NCI-H345 treated with DMSO at 0.1 percent for 48 hours (cell line): ENCODE data around the gene EXOC3L2.
"Not testable (repeated sequence)": the region's sequence is repeated elsewhere in the genome, so short reads cannot be mapped to it uniquely, and the experiment has no call there.

ENCODE experiments used
- DNase-seq: peaks from one replicate; lab custom pipeline; 2025; ENCODE audit not compliant: unreplicated experiment; lab: John Stamatoyannopoulos, UW

Gene EXOC3L2

DNA sequence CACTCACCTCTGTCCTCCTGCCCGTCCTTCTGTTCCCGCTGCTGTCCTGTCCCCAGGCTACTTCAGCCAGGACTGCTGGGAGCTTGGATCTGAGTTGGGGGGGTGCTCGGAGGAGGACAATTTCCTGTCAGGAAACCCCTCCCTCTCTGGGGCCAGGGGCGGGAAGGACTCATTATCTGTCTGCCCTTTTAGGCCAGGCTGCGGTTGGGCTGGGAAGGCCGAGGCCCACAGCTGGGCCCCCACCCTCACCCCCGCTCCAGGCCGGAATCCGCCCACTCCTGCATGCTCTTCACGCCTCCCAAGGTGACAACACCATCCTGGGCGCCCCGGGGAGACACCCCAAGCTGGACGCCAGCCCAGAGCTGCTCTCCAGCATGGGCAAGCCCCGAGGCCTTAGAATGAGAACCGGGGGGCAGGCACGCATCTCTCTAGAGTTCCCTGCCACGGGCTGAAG is at the start of gene EXOC3L2:
Gene EXOC3L2 (minus strand): TSS at position 74 of the 454 bp plus-strand sequence. CDS start 6,362 bp downstream, outside the sequence.
- DNase-seq = no peak

DNA sequence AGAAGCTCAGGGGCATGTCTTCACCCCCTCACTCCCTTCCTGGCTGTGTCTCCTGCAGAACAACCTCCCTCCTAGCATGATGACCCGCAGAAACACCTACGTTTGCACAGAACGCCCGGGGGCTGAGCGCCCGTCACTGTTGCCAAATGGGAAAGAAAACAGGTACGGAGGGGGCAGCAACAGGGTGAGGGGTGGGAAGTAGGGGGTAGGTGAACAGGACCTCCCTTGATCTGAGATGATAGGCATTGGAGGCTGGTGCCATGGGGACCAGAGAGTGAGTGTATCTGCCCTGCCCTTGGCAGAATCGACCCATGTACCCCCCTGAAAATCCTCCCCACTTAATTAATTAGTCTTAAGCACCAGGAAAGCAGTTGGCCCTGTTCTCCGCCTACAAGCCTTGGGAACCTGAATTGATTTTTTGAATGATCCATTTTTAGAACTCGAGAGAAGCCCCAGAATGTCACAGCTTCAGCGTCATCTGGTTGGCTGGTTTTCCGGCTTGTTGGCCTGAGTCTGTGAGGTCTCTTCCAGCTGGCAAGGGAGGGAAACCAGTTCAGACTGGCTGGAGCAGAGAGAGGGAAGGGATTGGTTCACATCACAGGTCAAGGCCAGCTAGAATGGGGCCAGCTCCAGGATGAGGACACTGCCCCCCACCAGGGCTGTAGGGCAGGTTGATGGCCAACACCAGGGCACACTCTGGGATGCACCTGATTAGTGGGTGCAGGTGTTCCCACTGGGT is 49.3 kb upstream of the EXOC3L2 start:
- no peak for DNase-seq

DNA sequence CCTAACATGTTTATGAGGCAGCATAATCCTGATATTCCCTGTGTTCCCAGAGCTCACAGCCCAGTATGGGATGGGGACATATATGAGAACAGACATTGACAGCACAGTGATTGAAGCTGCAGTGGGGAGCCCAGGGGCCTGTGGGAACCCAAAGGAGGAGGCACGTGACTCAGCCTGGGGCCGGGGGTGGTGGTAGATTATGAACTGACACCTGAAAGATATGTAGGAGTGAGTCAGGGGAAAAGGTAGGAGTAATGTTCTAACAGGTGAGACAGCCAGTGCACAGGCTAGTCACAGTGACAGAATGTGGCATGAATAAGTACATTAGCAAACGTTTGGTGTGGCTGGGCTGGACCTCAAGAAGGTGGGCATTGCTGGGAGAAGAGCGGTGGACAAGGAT is 48.5 kb upstream of the EXOC3L2 start:
- no peak for DNase-seq

DNA sequence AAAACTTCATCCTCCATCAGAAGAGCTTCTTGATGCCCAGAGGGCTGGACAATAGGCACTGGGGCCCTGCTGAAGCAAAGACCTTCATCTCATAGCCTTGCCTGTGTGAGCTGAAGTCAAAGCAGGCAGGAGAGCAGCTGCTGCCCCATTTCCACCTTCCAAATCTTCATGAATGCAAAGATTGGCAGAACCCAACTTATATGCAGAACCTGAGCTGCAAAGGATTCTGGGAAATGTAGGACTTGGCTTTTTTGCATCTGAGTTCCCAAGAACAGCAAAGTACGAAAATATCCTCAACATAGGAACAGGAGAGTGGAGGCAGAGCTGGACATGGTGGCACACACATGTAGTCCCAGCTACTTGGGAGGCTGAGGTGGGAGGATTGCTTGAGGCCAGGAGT is 46.6 kb upstream of the EXOC3L2 start:
- no peak for DNase-seq

DNA sequence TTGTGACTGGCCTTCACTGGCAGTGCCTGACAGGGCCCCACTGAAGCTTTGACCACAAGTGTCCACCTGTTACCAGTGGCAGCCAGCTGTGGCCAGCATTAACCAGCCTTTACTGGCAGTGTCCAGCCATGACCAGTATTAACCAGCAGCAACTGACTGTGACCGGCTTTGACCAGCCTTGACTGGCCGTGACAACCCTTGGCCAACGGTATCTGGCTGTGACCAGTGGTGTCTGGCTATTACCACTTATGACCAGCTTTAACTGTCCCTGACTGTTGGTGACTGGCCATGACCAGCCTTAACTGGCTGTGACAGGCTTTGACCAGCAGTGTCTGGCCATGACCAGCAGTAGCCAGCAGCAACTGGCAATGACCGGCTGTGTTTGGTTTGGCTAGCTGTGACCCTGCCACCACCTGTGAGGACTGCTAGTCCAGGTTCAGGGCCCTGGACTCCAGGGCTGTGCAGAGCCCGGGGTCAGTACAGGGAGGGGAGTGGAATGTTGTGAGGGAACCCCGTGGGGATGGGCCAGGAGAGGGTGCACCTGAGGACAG is 45.2 kb upstream of the EXOC3L2 start:
- DNase-seq = no peak

DNA sequence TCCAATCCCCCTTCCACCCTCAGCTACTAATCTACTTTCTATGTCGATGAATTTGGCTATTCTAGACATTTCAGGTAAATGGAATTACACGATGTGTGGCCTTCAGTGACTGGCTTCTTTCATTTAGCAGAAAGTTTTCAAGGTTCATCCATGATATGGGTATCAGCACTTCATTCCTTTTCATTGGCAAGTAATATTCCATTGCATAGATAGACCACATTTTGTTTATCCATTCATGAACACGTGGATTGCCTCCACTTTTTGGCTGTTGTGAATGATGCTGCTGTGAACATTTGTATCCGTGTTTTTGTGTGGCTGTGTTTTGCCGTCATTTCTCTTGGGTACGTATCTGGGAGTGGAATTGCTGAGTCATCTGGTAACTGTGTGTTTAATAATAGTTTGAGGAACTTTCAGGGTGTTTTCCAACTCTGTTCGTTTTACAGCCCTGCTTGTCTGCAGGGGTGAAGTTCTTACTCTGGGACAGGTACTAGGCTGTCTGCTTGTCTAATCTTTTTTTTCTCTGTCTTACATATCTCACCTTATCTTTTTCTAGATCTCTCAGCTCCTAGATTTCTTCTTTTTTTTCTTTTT is 38.3 kb upstream of the EXOC3L2 start:
- no peak for DNase-seq

DNA sequence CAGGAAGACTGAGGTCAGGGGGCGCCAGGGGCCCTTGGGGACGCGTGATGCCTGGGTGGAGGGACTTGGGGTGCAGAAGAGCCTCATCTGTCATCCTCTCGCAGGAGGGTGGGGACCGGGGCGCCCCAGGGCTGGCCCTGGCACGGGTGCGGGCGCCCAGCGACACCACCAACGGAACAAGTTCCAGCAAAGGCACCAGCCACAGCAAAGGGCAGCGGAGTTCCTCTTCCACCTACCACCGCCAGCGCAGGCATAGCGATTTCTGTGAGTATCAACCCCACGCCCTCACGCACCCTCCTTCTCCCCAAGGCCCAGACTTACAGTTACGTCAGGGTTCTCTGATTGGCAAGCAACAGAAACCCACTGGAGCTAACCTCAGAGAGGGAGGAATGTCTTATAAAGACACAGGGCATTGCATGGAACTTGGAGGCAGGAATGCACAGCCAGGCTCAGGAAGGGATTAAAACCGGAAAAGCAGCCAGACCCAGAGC is 35.3 kb upstream of the EXOC3L2 start:
- no peak for DNase-seq

DNA sequence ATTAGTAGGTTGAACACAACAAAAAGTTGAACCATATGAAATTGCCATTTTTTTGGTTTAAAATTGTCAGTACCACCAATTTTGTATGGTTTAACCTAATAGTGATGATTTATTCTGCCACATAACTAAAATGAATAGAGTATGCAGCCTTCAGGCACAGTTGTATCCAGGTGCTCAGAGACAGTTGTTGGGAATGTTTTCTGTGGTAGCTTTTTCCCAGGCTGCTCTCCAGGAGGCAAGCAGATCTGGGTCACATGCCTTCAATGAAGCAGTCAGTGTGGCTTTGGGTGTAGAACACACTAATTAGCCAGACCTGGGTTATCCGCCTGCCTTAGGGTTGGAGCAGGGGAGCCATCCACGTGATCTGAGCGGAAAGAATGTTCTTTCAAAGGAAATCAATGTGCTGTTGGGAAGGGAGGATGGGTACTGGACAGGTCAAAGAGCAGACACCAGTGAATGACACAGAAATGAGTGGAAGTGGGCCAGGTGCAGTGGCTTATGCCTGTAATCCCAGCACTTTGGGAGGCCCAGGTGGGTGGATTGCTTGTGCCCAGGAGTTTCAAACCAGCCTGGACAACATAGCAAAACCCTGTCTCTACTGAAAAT is 34.5 kb upstream of the EXOC3L2 start:
- no peak for DNase-seq

DNA sequence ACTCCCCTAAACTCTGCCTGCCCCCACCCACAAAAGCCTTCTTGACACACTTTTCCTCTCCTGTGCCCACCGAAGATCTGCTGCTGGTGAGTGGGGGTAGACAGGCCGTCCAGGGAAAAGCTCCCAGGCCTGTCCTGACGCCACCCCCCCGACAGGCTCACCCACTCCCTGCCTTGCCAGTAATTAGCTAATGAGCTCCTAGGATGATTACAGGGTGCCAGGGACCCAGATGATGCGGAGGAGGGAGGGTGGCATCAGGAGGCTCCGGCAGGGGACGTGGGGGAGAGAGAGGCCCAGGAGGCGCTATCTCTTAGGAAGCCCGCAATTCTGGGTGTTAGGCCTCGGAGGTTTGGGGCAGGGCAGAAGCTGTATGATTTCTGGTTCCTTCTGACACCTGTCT is 32.9 kb upstream of the EXOC3L2 start:
- DNase-seq = no peak

DNA sequence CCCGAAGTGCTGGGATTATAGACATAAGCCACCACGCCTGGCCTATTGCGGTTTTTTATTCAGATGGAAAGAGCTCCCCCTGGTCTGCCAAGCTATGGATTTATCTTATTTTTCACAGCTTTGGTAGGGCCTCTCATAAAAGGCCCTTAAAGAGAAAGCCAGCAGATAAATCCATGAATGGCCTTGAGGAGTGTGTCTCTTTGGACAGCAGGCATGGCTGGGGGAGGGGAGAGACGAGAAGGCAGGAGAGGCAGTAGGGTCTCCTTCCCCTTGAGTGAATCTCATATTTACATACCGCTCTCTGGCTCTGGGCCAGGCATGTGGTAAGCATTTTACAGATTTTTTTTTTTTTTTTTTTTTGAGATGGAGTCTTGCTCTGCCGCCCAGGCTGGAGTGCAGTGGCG is 31.1 kb upstream of the EXOC3L2 start:
- DNase-seq = peak; percentile 28

DNA sequence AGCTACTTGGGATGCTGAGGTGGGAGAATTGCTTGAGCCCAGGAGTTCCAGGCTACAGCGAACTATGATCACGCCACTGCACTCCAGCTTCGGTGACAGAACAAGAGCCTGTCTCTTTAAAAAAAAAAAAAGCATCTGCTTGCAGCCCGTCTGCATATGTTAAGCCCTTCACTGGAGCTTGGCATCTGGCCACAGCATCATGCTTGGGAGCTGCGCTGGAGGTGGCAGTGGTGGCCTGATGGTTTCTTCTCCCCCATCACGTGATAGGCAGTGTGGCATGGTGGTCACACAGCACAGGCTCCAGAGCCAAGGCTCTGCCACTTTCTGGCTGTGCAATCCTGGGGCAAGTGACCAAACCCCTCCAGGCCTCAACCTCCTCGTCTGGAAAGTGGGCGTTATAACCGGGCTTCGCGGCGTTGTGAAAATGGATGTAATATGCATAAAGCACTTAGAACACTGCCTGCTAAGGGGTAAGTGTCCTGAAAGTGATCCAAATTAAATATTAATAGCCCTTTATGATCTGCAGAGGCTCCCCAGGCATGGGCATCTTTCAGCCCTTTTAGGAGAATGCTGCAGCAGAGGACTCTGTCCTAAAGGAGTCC is 30.3 kb upstream of the EXOC3L2 start:
- peak; percentile 46 for DNase-seq

DNA sequence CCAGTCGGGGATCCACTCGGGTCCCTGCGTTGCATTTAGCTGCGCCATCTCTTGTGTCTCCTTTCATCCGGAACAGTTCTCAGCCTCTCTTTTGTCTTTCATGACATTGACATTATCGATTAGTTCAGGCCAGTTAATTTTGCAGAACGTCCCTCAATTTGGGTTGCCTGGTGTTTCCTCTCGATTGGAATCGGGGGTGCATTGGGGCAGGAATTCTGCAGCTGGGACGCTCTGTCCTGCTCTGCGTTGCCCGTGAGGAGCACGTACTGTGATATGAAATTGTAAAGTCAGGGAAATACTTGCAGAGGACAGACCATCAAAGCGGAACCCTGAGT is 28.3 kb upstream of the EXOC3L2 start:
- DNase-seq = no peak

DNA sequence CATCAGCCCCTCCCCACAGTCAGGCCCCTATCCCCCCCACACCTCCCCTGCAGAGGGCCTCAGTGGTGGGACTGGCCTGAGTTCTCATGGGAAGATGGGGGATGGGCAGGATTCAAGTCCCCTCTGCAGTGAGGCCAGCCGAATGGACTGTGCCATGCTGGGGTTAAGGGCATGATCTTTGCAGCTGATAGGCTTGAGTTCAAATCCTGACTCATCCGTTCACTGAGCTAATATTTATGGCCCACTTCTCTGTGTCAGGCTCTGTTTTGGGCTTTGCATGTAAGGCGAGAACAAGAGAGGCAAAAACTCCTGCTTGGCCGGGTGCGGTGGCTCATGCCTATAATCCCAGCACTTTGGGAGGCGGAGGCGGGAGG is 26.5 kb upstream of the EXOC3L2 start:
- DNase-seq = no peak

DNA sequence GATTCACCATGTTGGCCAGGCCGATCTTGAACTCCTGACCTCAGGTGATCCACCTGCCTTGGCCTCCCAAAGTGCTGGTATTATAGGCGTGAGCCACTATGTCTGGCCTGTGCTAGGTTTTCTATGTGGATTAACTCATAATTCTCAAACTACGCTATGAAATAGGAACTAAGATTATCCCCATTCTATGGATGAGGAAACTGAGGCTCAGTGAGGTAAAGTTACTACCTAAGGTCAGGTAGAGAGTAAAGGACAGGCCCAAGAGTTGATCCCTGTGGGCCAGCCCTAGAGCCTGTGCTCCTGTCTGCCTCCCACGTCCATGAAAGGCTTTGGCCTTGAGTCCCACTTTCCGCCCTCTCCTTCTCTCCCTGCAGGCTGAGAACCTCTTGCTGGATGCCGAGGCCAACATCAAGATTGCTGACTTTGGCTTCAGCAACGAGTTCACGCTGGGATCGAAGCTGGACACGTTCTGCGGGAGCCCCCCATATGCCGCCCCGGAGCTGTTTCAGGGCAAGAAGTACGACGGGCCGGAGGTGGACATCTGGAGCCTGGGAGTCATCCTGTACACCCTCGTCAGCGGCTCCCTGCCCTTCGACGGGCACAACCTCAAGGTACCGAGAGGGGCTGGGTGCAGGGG is 26.0 kb upstream of the EXOC3L2 start:
- no peak for DNase-seq

DNA sequence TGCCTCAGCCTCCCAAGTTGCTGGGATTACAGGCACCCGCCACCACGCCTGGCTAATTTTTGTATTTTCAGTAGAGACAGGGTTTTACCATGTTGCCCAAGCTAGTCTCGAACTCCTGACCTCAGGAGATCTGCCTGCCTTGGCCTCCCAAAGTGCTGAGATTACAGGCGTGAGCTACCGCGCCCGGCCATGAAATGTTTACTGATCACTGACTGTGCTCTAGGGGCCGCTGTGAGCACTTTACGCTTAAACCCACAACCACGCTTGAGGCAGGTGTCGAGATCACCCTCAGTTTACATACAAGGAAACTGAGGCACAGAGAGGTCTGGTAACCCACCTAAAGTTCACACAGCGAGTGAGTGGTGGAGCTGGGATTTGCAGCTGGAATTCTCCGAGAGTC is 24.7 kb upstream of the EXOC3L2 start:
- DNase-seq = not testable (repeated sequence)

DNA sequence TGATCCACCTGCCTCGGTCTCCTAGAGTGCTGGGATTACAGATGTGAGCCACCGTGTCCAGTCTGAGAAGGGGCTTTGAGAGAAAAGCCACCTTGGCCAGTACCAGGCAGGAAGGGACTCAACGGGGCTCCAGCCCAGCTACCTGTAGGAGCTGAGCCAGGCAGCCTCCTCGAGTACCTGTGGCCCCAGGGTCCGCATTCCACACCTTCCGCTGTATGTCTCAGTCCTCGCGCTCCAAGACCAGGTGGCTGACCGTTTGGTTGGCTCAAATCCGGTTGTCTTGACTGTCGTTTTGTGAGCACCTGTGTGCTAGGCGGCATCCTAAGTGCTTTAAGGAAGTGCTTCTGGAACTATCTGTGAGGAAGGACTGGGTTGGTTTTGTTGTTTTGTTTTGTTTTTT is 22.1 kb upstream of the EXOC3L2 start:
- no peak for DNase-seq

DNA sequence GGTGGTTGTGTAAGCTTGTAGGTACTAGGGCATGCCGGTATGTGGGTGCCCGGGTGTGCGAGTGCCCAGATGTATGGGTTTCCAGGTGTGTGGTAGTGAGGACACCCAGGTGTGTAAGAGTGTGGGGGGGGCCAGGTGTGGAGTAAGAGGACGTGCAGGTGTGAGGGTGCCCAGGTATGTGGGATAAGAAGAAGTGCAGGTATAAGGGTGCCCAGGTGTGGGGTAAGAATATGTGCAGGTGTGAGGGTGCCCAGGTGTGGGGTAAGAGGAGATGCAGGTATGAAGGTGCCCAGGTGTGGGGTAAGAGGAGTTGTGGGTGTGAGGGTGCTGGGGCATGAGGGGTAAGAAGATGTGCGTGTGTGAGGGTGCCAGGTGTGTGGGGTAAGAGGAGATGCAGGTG is 20.2 kb upstream of the EXOC3L2 start:
- DNase-seq = no peak

DNA sequence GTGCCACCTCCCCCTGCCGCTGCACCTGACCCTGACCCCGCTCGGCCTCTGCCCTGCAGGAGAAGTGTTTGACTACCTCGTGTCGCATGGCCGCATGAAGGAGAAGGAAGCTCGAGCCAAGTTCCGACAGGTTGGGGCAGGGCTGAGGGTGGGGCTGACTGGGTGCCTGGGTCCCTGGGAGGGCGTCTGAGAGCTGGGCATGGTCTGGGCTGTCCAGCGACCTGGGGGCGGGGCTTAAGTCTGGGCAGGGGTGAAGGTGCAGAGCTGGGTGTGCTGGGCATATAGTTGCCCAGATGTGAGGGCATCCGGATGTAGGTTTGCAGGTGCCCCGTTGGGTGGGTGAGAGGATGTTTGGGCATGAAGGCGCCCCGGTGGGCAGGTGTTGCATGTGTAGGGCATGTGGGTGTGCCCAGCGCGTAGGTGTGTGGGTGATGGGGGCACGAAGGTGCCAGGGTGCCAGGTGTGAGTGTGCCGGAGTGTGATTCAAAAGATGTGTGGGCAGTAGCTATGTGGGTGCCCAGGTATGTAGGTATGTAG is 19.6 kb upstream of the EXOC3L2 start:
- DNase-seq = no peak

DNA sequence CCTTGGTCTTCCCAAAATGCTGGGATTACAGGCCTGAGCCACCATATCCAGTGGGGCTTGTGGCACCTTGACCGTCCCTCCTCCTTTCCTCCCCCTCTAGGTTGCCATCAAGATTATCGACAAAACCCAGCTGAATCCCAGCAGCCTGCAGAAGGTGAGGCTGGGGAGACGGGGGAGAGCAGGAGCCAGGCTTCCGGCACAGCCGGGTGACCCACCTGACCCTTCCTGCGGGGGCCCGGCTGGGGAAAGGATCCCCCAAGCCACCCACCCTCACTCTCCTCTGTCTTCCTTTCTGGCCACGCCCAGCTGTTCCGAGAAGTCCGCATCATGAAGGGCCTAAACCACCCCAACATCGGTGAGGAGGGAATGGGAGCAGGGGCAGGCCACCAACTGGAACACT is 17.8 kb upstream of the EXOC3L2 start:
- no peak for DNase-seq

DNA sequence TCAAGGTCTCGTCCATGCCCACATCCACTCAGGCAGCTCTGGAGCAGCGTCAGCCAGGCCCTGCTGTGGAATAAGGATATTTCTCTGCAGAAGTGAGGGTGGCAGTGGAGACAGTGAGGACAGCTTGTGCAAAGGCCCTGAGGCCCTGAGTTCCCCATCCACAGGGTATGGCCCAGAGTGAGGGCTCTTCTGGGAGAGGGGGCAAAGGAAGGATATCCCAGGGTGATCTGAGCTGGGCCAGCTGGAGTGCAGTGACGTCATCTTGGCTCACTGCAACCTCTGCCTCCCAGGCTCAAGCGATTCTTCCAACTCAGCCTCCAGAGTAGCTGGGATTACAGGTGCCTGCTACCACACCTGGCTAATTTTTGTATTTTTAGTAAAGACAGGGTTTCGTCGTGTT is 17.4 kb upstream of the EXOC3L2 start:
- DNase-seq = no peak

DNA sequence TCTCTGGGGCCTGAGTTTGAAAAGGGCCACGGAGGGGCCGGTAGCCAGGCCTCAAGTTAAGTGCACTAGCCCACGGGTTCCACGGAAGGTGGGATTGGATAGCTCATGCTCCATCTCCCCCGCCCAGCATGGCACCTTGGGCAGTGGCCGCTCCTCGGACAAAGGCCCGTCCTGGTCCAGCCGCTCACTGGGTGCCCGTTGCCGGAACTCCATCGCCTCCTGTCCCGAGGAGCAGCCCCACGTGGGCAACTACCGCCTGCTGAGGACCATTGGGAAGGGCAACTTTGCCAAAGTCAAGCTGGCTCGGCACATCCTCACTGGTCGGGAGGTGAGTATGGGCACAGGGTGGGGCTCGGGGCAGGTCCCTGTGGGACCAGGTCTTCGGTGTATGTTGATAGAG is 13.7 kb upstream of the EXOC3L2 start:
- no peak for DNase-seq
